Measurements from ENCODE around the gene LNX1.

LNX1 gene

DNA sequence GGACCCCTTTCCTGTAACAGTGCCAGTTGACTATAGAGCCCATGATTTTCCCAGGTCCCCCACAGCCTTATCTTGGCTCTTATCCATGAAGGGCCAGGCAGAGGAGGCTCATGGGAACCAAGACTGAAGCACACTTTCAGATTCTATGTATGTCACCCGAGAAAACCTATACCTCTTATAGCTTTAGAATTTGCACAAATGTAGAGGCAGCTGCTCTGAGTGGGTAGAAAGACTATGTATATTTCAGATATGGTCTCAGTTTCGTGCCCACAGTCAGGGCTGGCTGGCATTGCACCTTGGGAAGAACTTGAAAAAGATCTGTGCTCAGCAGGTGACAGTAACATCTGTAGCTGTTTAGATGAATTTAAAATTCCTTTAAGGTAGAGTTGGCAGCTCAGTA, 8.3 kb upstream of the LNX1 start:
- no peak for DNase-seq (ENCODE audit: low read depth in 2 of 2)

DNA sequence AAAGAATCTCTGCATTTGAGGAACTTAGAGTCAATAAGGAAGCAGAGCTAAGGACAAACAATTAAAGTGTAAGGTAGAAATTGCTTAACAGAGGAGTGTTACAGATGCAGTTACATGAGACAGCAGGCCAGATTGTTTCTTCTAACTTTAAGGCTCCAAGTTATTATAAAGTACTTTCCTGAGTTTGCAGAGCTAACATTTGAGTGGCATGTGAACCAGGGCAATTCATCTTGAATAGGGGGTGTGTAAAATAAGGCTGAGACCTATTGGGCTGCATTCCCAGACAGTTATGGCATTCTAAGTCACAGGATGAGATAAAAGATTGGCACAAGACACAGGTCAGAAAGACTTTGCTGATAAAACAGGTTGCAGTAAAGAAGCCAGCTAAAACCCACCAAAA, 7.6 kb upstream of the LNX1 start:
- no peak for DNase-seq (ENCODE audit: low read depth in 2 of 2)

DNA sequence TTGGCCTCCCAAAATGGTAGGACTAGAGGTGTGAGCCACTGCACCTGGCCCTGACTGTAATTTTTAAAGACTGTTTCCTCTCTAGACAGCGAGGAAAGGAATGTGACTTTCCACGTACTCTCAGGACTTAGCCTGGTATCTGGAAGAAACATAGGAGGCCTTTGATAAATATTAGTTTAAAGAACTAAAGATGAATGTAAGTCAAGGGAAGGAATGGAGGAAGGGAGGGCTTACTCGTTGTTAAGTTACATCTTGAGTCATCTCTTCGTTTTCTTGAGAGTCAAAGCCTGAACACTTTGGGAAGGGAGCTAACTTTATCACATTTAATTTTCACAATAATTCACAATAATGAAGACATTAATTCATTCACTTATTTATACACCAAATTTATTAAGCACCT, 7.2 kb upstream of the LNX1 start:
- DNase-seq (ENCODE audit: low read depth in 2 of 2), result no peak

DNA sequence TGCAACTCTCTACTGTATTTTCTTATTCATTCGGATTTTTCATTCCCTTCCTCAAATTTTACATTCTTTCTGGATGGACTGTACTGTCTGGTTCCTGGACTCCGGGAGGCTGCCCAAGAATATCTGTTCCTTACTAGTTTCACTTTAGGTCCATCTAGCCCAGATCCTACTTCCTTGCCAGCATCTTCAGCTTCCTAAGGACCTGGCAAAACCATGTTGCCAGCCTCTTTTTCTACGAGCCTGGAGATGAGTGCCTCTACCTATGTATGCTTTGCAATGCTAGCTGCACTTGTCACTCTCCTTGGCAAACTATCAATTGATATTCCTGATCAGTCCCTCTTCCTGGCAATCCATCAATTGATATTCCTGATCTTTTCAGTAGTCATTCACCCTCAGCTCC, 5.6 kb upstream of the LNX1 start:
- DNase-seq (ENCODE audit: low read depth in 2 of 2), result no peak

DNA sequence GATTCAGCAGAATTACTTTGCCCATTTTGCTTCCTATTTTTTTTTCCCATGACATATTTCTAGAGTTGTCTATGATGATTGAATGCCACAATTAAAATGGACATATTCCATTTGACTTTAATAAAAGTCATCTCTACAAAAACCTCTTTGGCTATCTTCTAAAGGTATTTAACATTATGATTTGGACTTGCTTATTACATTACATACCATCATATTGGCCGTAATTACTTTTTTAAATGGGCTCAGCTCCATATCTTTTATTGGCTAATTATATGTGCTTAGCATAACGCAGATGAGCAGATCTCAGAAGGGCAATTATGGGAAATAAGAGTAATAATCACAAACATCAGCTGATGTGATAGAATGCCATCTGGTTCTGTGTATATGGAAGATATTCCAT, 4.5 kb upstream of the LNX1 start:
- DNase-seq (ENCODE audit: low read depth in 2 of 2), result no peak

DNA sequence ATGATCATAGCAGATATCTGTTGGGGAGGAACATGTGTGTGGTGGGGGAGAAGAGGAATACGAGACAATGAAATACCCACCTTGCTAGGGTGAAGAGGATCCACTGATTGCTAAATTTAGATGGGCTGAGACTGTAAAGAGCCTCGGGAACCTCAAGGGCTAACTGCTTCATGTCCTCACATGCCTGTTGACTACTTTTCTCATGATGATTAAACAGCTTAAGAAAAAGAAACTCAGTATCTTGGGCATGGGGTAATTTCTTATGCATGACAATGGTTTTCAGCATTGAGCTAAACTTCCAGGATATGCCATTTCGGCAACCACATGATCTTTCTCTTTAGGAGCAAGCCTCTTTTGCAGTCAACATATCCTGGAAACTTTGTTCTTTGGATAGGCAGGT, 3.9 kb upstream of the LNX1 start:
- no peak for DNase-seq (ENCODE audit: low read depth in 2 of 2)

DNA sequence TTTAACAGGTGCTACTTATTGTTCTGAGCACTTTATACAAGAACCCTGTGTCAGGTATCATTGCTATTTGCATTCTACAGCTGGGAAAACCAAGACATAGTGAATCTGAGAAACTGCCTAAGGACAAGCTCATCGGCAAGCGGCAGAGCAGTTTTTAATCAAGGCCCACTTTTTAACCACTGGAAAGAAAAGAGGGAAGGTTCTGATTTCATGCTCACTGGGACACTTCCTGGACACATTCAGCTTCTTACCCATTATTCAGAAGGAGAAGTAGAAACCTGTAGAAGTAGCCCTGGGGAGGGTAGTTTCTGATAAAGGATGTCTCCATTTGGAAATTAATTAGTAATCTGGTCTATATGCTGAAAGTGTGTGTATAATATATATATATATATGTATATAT, 2.5 kb upstream of the LNX1 start:
- DNase-seq (ENCODE audit: low read depth in 2 of 2), result no peak

DNA sequence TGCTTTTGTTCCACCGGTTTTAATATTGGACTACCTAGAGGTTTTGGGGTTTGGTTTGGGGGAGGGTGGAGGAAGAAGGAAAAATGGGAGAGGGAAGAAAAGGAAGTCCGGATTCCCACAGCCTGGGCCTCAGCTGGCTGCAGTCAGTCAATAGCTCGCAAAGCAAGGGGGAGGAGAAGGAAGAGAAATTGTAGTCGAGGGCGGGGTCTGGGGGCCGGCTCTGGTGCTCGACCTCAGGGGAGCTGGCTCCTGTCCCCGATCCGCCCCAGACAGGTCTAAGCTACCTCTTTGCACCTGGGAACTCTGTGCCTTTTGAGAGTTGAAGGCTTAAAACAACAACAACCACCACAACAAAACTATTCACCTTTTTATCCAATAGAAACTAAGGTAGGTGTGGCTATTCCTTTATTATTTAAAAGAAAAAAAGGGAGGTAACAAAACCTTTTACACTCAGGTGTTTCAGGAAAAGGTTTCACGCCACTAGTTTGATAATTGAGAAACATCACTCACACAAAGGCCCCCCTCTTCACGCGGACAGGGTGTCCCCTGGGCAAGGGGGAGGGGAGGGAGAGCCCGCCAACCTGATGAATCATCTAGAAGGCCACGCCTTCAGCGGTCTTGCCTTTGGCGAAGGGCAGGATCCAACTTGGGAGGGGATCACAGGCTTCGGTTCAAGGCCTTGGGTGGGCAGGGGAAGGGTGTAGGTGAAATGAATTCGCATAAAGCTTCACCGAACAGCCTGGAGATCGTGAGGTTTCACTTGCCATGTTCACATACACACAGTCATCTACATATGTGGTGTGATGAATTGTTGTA, 1.6 kb upstream of the LNX1 start:
- DNase-seq (ENCODE audit: low read depth in 2 of 2), result no peak

DNA sequence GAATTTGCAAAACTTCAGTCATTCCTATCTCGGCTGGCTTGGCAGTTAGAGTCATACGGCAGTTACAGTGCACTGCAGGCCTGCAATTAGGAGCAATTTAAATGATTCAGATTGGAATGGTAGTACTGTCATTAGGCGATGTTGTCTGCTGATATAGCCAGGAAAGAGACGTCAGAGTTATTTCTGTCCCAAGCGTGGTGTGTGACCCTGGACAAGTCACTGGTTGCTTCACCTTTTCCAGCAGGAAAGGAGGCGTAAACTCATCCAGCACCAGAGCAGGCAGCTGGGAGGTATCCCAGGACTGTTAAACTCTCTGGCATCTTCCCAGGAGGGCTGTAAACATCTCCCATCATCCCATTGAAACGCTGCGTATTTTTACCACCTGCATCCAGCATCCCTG, 836 bp upstream of the LNX1 start:
- DNase-seq (ENCODE audit: low read depth in 2 of 2), result no peak

DNA sequence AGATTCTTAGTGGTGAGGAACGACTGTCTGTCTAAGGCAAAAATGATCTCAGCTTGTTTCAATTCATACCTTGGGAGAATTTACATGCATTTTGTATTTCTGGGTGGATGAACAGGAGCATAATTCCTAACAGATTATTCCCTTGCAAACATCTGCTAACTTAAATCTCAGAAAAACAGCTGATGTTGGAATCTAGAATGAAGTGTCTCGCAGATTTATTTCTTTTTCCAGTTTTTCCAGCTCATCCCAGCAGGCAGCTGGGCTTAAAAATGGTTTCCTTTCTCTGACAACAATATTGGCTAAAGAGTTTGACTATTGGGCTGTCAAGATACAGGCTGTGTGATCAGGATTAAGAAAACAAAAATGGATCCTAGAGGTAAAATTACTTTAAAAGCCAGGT, 1.1 kb downstream of the LNX1 start:
- no peak for DNase-seq (ENCODE audit: low read depth in 2 of 2)

DNA sequence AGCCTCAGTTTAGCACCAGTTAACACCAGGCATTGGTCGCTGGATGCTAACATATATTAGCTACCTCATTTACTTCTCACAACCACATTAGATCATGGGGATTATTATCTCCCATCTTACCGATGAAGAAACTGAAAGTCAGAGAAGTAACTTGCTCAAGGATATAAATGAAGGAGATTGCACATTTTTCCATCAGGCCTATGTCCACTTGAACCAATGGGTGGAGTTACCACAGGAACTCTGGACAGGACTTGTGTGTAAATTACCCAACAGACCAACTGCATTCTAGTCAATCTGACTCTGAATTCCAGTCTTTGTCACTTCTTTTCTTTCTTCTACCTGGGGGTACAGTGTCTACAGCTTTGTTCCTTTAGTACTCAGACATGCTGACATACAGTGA, 1.8 kb downstream of the LNX1 start:
- no peak for DNase-seq (ENCODE audit: low read depth in 2 of 2)

DNA sequence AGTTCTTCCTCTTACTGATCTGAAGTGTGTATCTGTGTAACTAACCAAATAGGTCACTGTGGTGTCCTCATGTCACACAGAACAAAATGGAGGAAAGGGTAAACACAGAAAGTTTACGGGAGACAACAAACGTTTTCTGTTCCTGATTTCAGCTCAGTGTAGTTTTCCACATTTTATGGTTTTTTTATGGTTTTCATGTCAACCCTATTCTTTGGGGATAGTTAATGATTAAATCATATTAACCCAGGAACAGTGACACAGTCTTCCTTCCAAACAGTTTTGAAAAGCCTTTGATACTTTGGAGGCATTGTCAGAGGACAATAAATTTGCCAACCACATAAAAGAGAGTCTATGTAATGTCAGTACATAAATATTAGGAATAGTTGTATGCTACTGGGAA, 4.2 kb downstream of the LNX1 start:
- DNase-seq (ENCODE audit: low read depth in 2 of 2), result no peak

DNA sequence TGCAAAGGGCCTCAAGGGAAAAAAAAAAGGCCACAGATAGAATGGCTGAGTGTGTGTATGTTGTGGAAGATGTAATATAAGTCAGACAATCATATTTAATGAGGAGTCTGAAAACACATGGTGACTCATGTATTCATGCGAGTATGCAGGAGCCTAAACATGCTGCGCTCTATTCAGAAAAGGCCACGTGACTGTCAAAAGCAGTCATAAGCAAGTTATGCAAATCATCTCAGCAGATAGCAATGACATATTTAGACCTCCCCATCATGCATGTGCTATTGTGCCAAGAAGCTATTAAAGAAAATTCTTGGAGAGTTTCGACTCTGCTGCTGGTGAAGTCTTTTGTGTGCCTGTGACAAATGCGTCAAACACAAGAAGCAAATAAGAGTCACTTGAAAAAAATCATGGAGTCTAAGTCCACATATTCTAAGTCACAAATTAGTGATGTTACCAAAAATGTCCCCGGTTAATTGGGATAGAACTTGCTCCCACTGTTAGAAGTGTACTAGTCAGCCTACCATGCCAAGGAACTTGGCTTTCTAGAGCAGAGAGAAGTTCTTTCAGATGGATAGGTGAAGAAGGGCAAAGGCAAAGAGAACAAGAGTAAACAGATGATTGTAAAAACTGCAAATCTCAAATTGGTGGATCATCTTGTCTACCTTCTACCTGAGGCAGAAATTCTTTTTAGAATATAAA, 5.0 kb downstream of the LNX1 start:
- no peak for DNase-seq (ENCODE audit: low read depth in 2 of 2)

DNA sequence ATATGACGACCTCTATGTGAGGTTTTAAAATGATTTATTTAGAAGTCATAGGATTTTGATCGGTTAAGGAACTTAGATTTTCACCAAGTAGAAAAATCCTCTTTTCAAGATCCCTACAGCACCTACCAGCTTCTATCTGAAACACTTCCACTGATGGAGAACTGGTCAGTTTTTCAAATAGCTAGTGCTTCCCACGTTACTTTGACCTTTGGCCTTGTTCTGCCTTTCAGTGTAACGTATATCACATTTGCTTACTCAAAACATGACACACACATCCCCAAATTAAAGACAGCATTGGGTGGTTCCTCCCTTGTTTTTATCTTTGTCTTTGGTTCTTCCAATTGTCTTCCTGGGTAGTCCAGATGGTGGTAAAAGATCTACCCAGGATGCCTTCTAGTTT, 6.6 kb downstream of the LNX1 start:
- no peak for DNase-seq (ENCODE audit: low read depth in 2 of 2)

DNA sequence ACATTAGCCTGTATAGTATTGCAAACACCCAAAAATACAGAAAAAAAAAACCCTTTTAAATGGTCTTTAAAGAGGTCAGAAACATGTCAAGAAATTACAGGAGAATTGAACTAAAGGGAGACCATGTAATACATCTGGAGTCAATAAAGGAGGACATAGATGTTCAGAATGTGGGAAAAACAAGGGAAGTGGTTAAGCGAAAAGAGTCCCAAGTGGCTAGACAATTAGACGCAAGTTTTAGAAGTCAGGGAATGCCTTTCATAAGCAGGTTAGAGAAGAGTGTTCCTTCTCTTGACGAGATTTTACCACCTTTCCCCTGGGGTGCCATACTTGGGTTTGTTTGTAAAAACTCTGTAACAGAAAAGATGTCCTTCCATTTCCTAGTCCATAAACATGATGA, 7.8 kb downstream of the LNX1 start:
- DNase-seq (ENCODE audit: low read depth in 2 of 2), result no peak

DNA sequence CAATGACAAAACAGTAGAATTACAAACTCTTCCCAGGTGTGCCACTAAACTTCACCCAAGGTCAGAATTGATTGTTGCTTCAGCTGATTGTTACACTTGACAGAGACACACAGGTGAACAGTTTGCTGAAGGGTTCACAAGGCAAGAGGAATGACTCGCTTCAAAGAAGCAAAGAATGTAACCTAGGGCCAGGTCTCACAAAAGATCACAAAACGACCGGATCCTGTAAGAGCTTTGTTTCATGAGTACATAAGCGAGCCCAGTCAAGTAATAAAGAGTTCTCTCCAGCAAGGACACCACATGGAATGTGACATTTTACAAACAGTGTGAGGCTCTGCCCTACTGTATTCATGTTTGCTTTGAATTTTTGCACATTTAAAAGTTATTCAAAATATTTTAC, 9.1 kb downstream of the LNX1 start:
- DNase-seq (ENCODE audit: low read depth in 2 of 2), result no peak

DNA sequence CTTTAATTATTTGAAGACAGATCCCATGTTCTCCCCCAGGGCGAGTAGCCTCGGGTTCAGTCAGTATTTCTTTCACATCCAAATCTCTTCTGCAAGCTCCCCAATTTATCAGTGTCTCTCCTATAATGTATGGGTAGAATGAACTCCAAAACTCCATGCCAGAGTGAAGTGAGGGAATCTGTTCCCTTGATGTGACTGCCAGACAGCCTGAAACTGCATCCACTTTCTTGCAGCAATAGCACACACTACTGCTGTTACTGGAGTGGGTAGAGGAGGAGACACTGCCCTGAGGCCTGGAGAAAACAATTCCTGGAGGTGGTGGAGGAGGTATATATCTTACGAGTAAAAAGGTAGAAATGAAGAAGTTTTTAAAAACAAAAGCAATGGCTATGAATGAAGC, 11.0 kb downstream of the LNX1 start:
- DNase-seq (ENCODE audit: low read depth in 2 of 2), result no peak

DNA sequence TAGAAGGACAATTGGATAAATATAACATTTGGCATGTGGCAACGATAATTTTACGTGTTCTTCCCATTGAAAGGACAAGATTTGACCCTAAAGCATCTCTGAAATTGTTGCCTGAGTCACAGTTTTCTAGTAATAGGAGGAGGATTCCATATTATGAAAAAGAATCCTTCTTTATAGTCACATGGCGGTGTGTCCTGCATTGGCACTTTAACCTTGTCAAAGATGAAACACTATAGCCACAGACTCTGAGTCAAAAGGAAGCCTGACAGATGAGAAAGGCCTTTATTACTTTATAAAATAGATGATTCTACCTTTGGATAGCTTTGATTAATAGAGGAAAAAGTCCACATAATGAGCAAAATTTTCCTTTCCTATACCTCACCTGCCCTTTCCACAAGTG, 11.5 kb downstream of the LNX1 start:
- no peak for DNase-seq (ENCODE audit: low read depth in 2 of 2)

DNA sequence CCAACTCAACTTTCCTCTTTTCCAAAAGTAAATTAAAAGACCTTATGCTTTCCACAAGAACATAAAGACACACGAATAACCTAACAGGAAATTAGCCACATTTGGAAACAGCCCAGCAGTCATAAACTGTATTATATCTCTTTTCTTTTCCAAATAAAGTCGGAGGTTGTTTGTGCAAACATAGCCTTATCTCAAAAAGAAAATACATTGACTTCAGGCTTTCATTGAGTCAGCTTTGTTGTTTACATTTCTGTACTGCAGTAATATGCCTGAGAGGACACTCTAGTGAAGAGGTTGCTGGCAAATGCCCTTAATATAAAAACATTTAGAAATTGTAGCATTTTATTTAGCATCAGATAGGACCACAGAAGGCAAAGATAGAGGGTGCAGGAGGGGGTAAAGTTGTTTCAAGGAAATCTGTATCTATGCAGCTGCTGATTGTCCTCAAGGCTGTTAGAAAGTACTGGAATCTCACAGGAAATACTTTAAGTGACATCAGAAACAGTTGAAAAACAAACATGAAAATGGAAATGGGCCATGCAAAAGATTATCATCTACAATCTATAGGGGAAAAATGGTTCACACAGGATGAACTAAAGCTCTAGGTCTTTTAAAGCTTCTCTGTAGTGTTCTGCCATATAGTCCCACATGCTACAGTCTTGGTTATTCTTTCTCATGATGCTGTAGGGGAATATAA, 14.5 kb downstream of the LNX1 start:
- DNase-seq (ENCODE audit: low read depth in 2 of 2), result no peak

DNA sequence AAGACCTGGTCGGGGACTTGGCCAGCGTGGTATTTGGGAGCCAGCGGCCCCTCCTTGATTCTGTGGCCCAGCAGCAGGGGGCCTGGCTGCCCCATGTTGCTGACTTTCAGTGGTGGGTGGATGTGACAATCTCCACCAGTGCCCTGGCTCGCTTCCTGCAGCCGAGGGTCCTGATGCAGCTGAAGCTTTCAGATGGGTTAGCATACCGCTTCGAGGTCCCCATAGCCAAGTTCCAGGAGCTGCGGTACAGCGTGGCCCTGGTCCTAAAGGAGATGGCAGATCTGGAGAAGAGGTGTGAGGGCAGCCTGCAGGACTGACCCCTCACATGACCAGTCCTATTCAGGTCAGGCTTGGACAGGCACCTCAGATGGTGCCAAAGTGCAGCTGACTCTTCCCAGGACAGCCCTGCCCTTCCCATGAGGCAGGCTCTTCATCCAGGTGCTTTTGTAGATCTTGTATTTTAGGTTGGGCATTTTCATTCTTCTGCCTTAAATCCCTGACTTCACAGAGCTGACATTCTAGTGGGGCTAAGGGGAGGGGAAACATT, 15.1 kb downstream of the LNX1 start:
- no peak for DNase-seq (ENCODE audit: low read depth in 2 of 2)

DNA sequence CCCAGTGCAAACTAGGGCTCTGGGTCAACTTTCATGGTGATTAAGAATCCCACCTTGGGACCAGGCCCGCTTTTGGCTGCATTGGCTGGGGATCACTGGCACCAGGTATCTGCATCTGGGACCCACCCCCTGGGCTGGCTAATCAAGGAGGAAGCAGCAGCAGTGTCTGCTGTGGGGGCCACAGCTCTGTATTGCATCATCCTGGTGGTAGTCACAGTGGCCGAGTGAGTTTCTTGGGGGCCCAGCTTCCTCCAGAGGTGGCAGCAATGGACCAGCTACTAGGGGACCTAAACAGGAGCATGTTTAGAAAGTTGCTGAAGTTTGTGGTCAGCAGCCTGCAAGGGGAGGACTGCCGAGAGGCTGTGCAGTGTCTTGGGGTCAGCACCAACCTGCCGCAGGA, 15.7 kb downstream of the LNX1 start:
- DNase-seq (ENCODE audit: low read depth in 2 of 2), result no peak

DNA sequence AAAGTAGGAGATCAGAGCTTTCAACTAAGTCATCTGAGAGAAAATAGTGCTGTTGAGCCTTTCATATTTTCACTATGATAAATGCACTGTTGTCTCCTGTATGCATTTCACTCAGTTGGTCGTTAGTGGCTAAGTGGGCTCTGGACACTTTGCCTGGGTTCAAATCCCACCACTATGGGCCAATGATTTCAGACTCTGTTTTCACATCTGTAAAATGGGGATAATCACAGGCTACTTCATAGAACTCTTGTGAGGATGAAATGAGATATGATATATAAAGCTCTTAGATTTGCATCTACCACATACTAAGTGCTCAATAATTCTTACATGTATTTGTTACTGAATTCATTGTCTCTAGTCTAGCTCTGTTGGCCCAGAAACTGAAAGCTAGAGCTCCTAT, 16.8 kb downstream of the LNX1 start:
- no peak for DNase-seq (ENCODE audit: low read depth in 2 of 2)

DNA sequence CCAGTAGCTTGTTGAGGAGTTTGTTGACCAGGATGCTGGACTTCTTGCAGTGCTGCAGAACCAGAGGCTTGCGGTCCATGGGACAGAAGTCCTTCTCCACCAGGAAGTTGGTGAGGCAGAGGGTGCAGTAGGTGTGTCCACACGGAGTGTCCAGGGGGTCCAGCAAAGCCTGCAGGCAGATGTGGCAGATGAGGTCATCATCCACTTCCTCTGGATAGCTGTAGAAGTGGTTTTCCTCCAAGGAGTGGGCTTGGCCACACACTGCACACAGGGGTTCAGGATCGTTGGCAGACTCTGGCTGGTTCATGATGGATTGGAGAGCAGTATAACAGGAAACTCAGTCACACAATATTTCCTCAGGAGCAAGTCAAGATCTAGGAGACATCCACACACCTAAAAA, 17.6 kb downstream of the LNX1 start:
- no peak for DNase-seq (ENCODE audit: low read depth in 2 of 2)

All from stimulated activated CD8-positive, alpha-beta memory T cell treated with anti-CD3 and anti-CD28 coated beads, Interleukin-7, amount 100 ng/mL, for 1 hour (primary cell).